Measurements from ENCODE around the gene XPO1.
A peak's percentile ranks its signal among the peaks of the same experiment; 100 is the strongest.
"Not testable (repeated sequence)": the region's sequence is repeated elsewhere in the genome, so short reads cannot be mapped to it uniquely, and the experiment has no call there.

The XPO1 gene

GRCh38 chr2:61463769-61464475 is 74.2 kb downstream of the XPO1 start:
- no peak for DNase-seq

DNA sequence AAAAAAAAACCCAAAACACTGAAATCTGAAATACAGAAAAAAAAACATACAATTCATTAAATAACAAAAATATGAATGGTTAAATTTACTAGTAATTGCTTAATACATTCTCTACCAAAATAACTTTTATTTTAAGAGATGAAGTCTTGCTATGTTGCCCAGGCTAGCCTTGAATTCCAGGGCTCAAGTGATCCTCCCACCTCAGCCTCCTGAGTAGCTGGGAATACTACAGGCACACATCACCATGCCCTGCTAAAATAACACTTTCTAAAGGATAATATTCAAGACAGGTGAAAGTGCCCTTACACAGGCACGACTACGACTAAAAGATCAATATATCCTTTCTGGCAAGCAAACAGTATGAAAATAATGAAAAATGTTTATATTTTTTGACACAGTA is 76.8 kb downstream of the XPO1 start:
- no peak for DNase-seq

DNA sequence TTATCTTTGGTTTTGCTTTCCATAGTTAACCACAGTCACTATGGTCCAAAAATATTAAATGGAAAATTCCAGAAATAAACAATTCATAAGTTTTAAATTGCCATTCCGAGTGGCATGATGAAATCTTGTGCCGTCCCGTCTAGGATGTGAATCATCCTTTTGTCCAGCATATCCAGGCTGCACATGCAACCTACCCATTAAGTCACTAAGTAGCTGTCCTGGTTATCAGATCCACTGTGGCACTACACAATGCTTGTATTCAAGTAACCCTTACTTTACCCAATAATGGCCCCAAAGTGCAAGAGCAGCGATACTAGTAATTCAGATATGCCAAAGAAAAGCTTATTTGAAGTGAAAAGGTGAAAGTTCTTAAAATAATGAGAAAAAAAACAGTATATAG is 78.0 kb downstream of the XPO1 start:
- no peak for DNase-seq

GRCh38 chr2:61456746-61457420 is 81.3 kb downstream of the XPO1 start:
- no peak for DNase-seq

GRCh38 chr2:61456070-61456745 is 81.9 kb downstream of the XPO1 start:
- DNase-seq: no peak

DNA sequence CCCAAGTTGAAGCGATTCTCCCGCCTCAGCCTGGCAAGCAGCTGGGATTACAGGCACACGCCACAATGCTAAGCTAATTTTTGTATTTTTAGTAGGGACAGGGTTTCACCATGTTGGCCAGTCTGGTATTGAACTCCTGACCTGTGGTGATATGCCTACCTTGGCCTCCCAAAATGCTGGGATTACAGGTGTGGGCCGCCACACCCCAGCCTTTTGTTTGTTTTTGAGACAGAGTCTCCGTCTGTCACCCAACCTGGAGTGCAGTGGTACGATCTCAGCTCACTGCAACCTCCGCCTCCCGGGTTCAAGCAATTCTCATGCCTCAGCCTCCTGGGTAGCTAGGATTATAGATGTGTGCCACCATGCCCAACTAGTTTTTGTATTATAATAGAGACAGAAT is 83.2 kb downstream of the XPO1 start:
- DNase-seq: not testable (repeated sequence)

- no peak for DNase-seq
Measured at GRCh38 chr2:61454383-61454782, 83.8 kb downstream of the XPO1 start.

DNA sequence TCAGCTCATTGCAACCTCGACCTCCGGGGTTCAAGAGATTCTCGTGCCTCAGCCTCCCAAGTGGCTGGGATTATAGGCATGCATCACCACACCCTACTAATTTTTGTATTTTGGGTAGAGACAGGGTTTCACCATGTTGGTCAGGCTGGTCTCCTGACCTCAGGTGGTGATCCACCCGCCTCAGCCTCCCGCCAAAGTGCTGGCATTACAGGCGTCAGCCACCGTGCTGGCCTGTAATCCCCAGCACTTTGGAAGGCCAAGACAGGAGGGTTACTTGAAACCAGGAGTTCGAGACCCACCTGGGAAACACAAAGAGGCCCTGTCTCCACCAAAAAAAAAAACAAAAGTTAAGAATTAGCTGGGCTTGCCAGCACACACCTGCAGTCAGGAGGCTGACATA is 85.8 kb downstream of the XPO1 start:
- no peak for DNase-seq

DNA sequence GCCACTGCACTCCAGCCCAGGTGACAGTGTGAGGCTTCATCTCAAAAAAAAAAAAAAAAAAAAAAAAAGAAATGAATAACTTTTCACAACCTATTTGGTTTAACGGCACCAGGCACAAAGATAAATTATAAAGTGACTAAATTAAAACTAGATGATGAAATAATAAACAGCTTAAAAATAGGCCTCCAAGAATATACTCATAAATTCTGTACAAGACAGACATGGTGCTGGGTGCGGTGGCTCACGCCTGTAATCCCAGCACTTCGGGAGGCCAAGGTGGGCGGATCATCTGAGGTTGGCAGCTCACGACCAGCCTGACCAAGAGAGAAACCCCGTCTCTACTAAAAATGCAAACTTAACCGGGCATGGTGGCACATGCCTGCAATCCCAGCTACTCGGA is 87.0 kb downstream of the XPO1 start:
- DNase-seq: no peak

GRCh38 chr2:61450144-61450543 is 88.0 kb downstream of the XPO1 start:
- DNase-seq: peak; percentile 27

DNA sequence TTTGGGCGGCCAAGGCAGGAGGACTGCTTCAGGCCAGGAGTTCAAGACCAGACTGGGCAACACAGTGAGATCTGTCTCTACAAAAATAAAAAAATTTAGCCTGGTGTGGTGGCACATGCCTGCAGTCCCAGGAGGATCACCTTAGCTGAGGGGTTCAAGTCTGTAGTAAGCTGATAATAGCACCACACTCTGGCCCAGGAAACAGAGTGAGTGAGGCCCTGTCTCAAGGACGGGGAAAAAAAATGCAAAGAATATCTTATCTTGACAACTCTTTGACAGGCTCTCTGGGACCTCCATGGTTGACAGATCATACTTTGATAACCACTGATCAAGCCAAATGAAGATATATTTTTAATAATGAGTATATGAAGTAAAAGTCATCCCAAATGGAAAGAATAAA is 89.9 kb downstream of the XPO1 start:
- DNase-seq: no peak

DNA sequence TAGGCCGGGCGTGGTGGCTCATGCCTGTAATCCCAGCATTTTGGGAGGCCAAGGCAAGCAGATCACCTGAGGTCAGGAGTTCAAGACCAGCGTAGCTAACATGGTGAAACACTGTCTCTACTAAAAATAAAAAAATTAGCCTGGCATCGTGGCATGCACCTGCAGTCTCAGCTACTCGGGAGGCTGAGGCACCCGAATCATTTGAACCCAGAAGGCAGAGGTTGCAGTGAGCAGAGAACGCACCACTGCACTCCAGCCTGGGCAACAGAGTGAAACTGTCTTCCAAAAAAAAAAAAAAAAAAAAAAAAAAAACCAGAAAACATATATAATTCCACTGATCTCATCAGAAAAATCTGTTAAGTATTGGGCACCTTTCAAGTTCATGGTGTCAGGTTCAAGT is 91.2 kb downstream of the XPO1 start:
- not testable (repeated sequence) for DNase-seq

- no peak for DNase-seq
Measured at GRCh38 chr2:61443342-61444041, 94.7 kb downstream of the XPO1 start.

- DNase-seq: no peak
Measured at GRCh38 chr2:61439241-61440002, 98.7 kb downstream of the XPO1 start.

DNA sequence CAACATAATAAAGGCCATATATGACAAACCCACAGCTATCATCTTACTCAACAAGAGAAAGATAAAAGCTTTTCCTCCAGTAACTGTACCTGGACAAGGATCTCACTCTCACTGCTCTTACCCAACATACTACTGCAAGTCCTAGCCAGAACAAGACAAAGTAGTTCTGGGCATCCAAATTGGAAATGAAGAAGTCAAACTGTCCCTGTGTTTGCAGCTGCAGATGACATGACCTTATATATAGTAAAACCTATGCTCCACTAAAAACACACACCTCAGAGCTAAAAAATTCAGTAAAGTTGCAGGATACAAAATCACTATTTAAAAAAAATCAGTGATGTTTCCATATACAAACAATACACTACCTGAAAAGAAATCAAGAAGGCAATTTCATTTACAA is 99.5 kb downstream of the XPO1 start:
- no peak for DNase-seq

GRCh38 chr2:61437170-61437569 is 101.0 kb downstream of the XPO1 start:
- no peak for DNase-seq

DNA sequence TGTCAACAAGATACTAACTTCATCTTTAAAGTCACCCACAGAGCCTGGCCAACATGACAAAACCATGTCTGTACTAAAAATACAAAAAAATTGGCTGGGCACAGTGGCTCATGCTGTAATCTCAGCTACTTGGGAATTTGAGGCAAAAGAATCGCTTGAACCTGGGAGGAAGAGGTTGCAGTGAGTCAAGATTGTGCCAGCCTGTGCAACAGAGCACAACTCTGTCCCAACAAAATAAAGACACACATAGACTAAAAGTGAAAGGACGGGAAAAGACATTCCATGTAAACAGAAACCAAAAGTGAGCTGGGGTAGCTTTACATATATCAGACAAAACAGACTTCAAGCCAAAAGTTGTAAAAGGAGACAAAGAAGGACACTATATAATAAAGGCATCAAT is 102.1 kb downstream of the XPO1 start:
- DNase-seq: no peak

- DNase-seq: no peak
Measured at GRCh38 chr2:61435291-61435690, 102.9 kb downstream of the XPO1 start.

- no peak for DNase-seq
Measured at GRCh38 chr2:61434314-61434713, 103.8 kb downstream of the XPO1 start.

GRCh38 chr2:61433606-61434005 is 104.5 kb downstream of the XPO1 start:
- no peak for DNase-seq

DNA sequence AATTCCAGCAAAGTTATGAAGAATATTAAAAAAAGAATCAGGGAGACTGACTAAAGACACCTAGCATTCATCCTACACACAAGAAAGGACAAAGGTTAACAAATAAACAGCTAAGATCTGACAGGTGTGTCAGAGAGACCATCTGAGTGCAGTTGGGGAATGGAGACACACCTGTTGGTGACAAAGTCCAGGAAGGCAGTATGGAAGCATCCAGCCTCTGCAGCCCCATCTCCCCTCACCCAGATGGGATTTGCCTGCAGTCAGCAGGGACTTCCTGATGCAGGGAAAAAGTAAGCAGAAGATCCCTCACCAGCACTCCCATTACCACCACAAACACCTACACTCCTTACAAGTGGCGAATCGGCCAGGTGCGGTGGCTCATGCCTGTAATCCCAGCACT is 105.2 kb downstream of the XPO1 start:
- DNase-seq: no peak

DNA sequence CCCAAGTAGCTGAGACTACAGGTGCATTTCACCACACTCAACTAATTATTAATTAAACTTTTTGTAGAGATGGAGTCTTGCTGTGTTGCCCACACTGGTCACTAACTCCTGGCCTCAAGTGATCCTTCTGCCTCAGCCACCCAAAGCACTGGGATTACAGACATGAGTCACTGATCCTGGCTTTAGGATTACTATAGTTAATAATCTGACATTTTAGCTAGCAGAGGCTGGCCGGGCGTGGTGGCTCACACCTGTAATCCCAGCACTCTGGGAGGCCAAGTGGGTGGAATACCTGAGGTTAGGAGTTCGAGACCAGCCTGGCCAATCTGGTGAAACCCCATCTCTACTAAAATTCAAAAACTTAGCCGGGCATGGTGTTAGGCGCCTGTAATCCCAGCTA is 106.8 kb downstream of the XPO1 start:
- DNase-seq: no peak

Data from CD4-positive, alpha-beta T cell treated with Interleukin-10 for 1 hour (primary cell).